HepG2 (cell line): ENCODE measurements around the gene NPAS2. TPM values are rescaled to one million over a fixed set of nuclear protein-coding genes. Genes with fewer than 3 reads are reported as not detected.

Source experiments
- HBP1 ChIP-seq: IDR thresholded peaks from 2 replicates; pipeline ENCODE4 v1.6.1; 2016; ENCODE audit warnings: low read depth, control low read depth
- HDAC2 ChIP-seq: sonication (generic); formaldehyde crosslinking; IDR thresholded peaks from 2 replicates; pipeline ENCODE4 v1.4.0; 2020; ENCODE audit warnings: missing genetic modification reagents
- JUNB ChIP-seq: sonication (generic); formaldehyde crosslinking; IDR thresholded peaks from 2 replicates; pipeline ENCODE4 v1.8.0; 2022; ENCODE audit warnings: missing genetic modification reagents, mild to moderate bottlenecking, borderline replicate concordance
- KLF12 ChIP-seq: sonication (generic); formaldehyde crosslinking; IDR thresholded peaks from 2 replicates; pipeline ENCODE4 v1.4.0; 2020; ENCODE audit warnings: missing genetic modification reagents, borderline replicate concordance
- LCORL ChIP-seq, 2 experiments: fragments of 450-650 bp in 1 of 2; sonication (generic) in 1 of 2; formaldehyde crosslinking in 1 of 2; IDR thresholded peaks; 2 replicates each; pipeline versions ENCODE4 v1.5.0 to v1.6.1; 2017 to 2020; ENCODE audit warnings: antibody characterized with exemption in 1 of 2, missing genetic modification reagents in 1 of 2
- MXD4 ChIP-seq: IDR thresholded peaks from 2 replicates; pipeline ENCODE4 v1.6.1; 2016; ENCODE audit warnings: mild to moderate bottlenecking, missing biosample characterization, missing genetic modification reagents
- PRPF4 ChIP-seq: fragments of 200-400 bp; formaldehyde crosslinking; IDR thresholded peaks from 2 replicates; pipeline ENCODE4 v1.6.1; 2016; ENCODE audit warnings: low read length, low read depth; ENCODE audit not compliant: poor library complexity, severe bottlenecking
- RXRB ChIP-seq: IDR thresholded peaks from 2 replicates; pipeline ENCODE4 v1.6.1; 2016; ENCODE audit warnings: borderline replicate concordance, missing genetic modification reagents, missing compliant biosample characterization
- SIX4 ChIP-seq: sonication (generic); formaldehyde crosslinking; IDR thresholded peaks from 2 replicates; pipeline ENCODE4 v1.4.0; 2020; ENCODE audit warnings: missing genetic modification reagents
- SMC3 ChIP-seq: IDR thresholded peaks from 2 replicates; pipeline ENCODE4 v1.6.1; 2011; ENCODE audit warnings: low read length, improper control_type of control experiment
- SNRNP70 ChIP-seq: fragments of 200-400 bp; formaldehyde crosslinking; IDR thresholded peaks from 2 replicates; pipeline ENCODE4 v1.6.1; 2017; ENCODE audit warnings: mild to moderate bottlenecking, low read depth, low read length, moderate library complexity
- SP2 ChIP-seq: sonication (generic); formaldehyde crosslinking; IDR thresholded peaks from 2 replicates; pipeline ENCODE4 v1.5.1; 2020; ENCODE audit warnings: mild to moderate bottlenecking, missing genetic modification reagents
- TEAD3 ChIP-seq: optimal IDR thresholded peaks from 2 replicates; pipeline ENCODE3; 2016; ENCODE audit warnings: borderline replicate concordance
- ZBTB20 ChIP-seq: sonication (generic); formaldehyde crosslinking; IDR thresholded peaks from 2 replicates; pipeline ENCODE4 v1.8.1; 2023; ENCODE audit warnings: missing genetic modification reagents, low read depth, mild to moderate bottlenecking, borderline replicate concordance
- ZC3H13 ChIP-seq: sonication (generic); formaldehyde crosslinking; IDR thresholded peaks from 2 replicates; pipeline ENCODE4 v1.8.1; 2023; ENCODE audit warnings: mild to moderate bottlenecking, missing genetic modification reagents, moderate library complexity
- ZNF253 ChIP-seq: sonication (generic); formaldehyde crosslinking; IDR thresholded peaks from 2 replicates; pipeline ENCODE4 v1.8.0; 2022; ENCODE audit warnings: mild to moderate bottlenecking, missing genetic modification reagents, borderline replicate concordance
- ZNF260 ChIP-seq: sonication (generic); formaldehyde crosslinking; IDR thresholded peaks from 2 replicates; pipeline ENCODE4 v1.4.0; 2020; ENCODE audit warnings: missing genetic modification reagents, low read depth, mild to moderate bottlenecking, borderline replicate concordance
- ZNF350 ChIP-seq: sonication (generic); formaldehyde crosslinking; IDR thresholded peaks from 2 replicates; pipeline ENCODE4 v1.4.0; 2020; ENCODE audit warnings: mild to moderate bottlenecking, low read depth, missing genetic modification reagents, borderline replicate concordance
- ZNF563 ChIP-seq: sonication (generic); formaldehyde crosslinking; IDR thresholded peaks from 2 replicates; pipeline ENCODE4 v1.8.0; 2022; ENCODE audit warnings: mild to moderate bottlenecking, moderate library complexity, missing genetic modification reagents
- ZNF879 ChIP-seq: sonication (generic); formaldehyde crosslinking; IDR thresholded peaks from 2 replicates; pipeline ENCODE4 v1.8.1; 2023; ENCODE audit warnings: missing genetic modification reagents
- polyA plus RNA-seq, 8 experiments: library from polyadenylated mRNA; depleted of rRNA in 3 of 8; stranded (reverse) in 7 of 8; unstranded in 1 of 8; fragments of >200 nt; fragmentation: Illumina TruSeq in 4 of 8; extraction: Trizol in 4 of 8; gene quantifications; 2 replicates each; pipeline versions ENCODE4 v1.2.1 to v1.2.3, GENCODE V29; 2011 to 2016; ENCODE audit warnings: low read depth in 4 of 8, missing spikeins in 1 of 8, mixed read lengths in 1 of 8; ENCODE audit not compliant: insufficient read depth in 1 of 8
- total RNA-seq, 5 experiments: library from RNA; depleted of rRNA; stranded (reverse); fragments of >200 nt; fragmentation: Illumina TruSeq; extraction: Trizol; gene quantifications; 2 replicates each; pipeline ENCODE4 v1.2.3, GENCODE V29; 2016; ENCODE audit warnings: low read depth in 1 of 5
- TF ChIP-seq, protein P1 (sequence below): sonication (generic); formaldehyde crosslinking; IDR thresholded peaks from 2 replicates; pipeline ENCODE4 v1.4.0; 2020; ENCODE audit warnings: missing genetic modification reagents, mild to moderate bottlenecking, borderline replicate concordance

Gene NPAS2
- total and polyA plus RNA-seq, 2 of the 13 experiments (the other 11 are each of a cell fraction or from before 2014, with no cell fraction given) = 14.8 to 37.5 TPM

DNA sequence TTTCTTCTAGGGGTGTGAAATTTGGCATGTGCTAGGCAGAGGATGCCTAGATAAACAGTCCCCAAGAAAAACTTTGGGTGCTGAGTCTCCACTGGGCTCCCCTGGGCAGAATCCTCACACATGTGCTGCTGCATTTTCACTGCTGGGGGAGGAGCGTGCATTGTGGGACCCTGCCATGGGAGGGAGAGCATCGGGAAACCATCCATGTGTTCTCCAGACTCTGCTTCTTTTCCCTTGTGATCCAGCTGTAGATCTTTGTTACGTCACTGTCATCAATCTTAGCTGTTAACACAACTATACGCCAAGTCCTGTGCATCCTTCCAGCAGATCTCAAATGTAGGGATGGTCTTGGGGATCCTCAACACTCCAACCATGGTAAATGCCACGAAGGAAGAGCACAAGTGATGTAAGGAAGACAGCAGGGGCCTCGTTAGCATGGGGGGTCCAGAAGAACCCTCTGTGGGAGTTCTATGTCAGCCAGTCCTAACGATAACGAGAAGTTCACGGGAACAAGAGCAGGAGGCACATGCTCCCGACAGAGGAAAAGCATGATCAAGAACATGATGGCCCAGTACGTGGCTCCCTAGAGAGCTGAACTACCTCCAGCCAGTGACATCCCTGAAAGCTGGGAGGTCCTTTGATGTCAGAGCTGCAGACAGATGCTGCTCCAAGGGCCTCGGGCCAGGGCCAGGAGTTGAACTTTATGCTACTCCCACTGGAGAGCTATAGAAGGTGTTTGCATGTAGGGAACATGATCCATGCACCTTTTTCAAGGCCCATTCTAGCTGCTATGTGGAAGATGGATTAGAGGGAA, 41.1 kb upstream of the NPAS2 start (continued):
- TF ChIP-seq ZNF879 (CRISPR knock-in tag) = 0 out of 2 replicates have a peak, but pooled peaks have one; percentile 13
- peak; percentile 90 for TF ChIP-seq RXRB
- 0 out of 2 replicates have a peak, but pooled peaks have one; percentile 65 for TF ChIP-seq HDAC2 (CRISPR knock-in tag)
- no peak for TF ChIP-seq KLF12 (CRISPR knock-in tag)
- no peak for TF ChIP-seq PRPF4
- TF ChIP-seq, protein P1, sequence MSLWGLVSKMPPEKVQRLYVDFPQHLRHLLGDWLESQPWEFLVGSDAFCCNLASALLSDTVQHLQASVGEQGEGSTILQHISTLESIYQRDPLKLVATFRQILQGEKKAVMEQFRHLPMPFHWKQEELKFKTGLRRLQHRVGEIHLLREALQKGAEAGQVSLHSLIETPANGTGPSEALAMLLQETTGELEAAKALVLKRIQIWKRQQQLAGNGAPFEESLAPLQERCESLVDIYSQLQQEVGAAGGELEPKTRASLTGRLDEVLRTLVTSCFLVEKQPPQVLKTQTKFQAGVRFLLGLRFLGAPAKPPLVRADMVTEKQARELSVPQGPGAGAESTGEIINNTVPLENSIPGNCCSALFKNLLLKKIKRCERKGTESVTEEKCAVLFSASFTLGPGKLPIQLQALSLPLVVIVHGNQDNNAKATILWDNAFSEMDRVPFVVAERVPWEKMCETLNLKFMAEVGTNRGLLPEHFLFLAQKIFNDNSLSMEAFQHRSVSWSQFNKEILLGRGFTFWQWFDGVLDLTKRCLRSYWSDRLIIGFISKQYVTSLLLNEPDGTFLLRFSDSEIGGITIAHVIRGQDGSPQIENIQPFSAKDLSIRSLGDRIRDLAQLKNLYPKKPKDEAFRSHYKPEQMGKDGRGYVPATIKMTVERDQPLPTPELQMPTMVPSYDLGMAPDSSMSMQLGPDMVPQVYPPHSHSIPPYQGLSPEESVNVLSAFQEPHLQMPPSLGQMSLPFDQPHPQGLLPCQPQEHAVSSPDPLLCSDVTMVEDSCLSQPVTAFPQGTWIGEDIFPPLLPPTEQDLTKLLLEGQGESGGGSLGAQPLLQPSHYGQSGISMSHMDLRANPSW (CRISPR knock-in tag) = no peak
- TF ChIP-seq MXD4 = 0 out of 2 replicates have a peak, but pooled peaks have one; percentile 33
- TF ChIP-seq LCORL (IDR thresholded peaks at IDR 0.05) = no peak
- TF ChIP-seq LCORL (CRISPR knock-in tag; IDR thresholded peaks at IDR 0.05) = no peak
- TF ChIP-seq JUNB (CRISPR knock-in tag) = no peak
- peak; percentile 20 for TF ChIP-seq TEAD3
- TF ChIP-seq SP2 (CRISPR knock-in tag) = no peak
- TF ChIP-seq HBP1 (CRISPR knock-in tag) = 0 out of 2 replicates have a peak, but pooled peaks have one; percentile 51
- TF ChIP-seq SMC3 = peak; percentile 1; the same call in 1 of the 2 replicates
- TF ChIP-seq ZC3H13 (CRISPR knock-in tag) = 0 out of 2 replicates have a peak, but pooled peaks have one; percentile 40
- no peak for TF ChIP-seq ZNF260
- TF ChIP-seq ZNF253 = no peak
- no peak for TF ChIP-seq SNRNP70
- no peak for TF ChIP-seq ZNF563 (CRISPR knock-in tag)
- peak; percentile 21; the same call in 1 of the 2 replicates for TF ChIP-seq ZBTB20 (CRISPR knock-in tag)
- peak; percentile 25; the same call in 1 of the 2 replicates for TF ChIP-seq ZNF350 (CRISPR knock-in tag)
- peak; percentile 35; the same call in 1 of the 2 replicates for TF ChIP-seq SIX4 (CRISPR knock-in tag)
